HepG2 (cell line): ENCODE results near the gene ENTREP3. TPM values are rescaled to one million over a fixed set of nuclear protein-coding genes. Genes with fewer than 3 reads are reported as not detected.
A peak's percentile ranks its signal among the peaks of the same experiment; 100 is the strongest.

ENCODE experiments used
- ATAC-seq: fragments of 200-7000 bp; cut with Tn5 transposase; 3 replicates; pipeline ENCODE4 v1.9.1; 2020; ENCODE audit warnings: mild to moderate bottlenecking, moderate library complexity
- BruUV-seq: library from RNA; stranded (reverse); fragments of 400-500 nt; replicated peaks from 2 replicates; lab custom pipeline; 2021; lab: Mats Ljungman, UMichigan
- CTCF ChIA-PET: fragments of 300-600 bp; formaldehyde crosslinking; extraction: SDS; loops from one replicate; lab custom pipeline; 2021; ENCODE audit warnings: low total read pairs, inconsistent platforms, low intra/inter-chr PET ratio; lab: Yijun Ruan, JAX
- POLR2A ChIA-PET: fragments of 350-600 bp; sonication (Branson Sonifier 250); formaldehyde crosslinking; loops from one replicate; lab custom pipeline; 2020; ENCODE audit warnings: antibody characterized with exemption, inconsistent platforms; lab: Yijun Ruan, JAX
- DNase-seq: peaks from one replicate; pipeline ENCODE4 v3.0.0-alpha.2; 2015; ENCODE audit warnings: low spot score
- FAIRE-seq: peaks from 3 replicates; lab custom pipeline; 2011; peaks lifted over from hg19 to GRCh38; lab: Jason Lieb, UNC
- H2AFZ ChIP-seq: one replicate; pipeline ENCODE4 v1.6.1; 2011; ENCODE audit warnings: low read length, inconsistent platforms
- H3K27ac ChIP-seq: fragments of 300-600 bp; 3 replicates; pipeline ENCODE4 v1.8.0; 2011; ENCODE audit warnings: mixed run types, mild to moderate bottlenecking, mixed read lengths, low read length, inconsistent platforms; ENCODE audit not compliant: insufficient read depth; ENCODE audit errors: extremely low read length
- H3K27me3 ChIP-seq, 2 experiments: fragments of 200-600 bp in 1 of 2; 2 replicates in 1 of 2; 3 replicates in 1 of 2; pipeline versions ENCODE4 v1.6.0 to v1.8.0; 2011; ENCODE audit warnings: low read length in 2 of 2, mild to moderate bottlenecking in 2 of 2, moderate library complexity in 2 of 2, inconsistent platforms in 1 of 2; ENCODE audit not compliant: insufficient read depth in 2 of 2, control insufficient read depth in 1 of 2
- H3K36me3 ChIP-seq, 2 experiments: fragments of 200-600 bp in 1 of 2; replicated peaks in 1 of 2; 2 replicates in 1 of 2; 3 replicates in 1 of 2; pipeline versions ENCODE4 v1.5.1 to v1.8.0; 2011; ENCODE audit warnings: low read length in 2 of 2, inconsistent platforms in 1 of 2; ENCODE audit not compliant: insufficient read depth in 2 of 2, control insufficient read depth in 1 of 2
- H3K4me1 ChIP-seq: 2 replicates; pipeline ENCODE4 v1.5.1; 2012; ENCODE audit warnings: low read length, inconsistent platforms; ENCODE audit not compliant: insufficient read depth
- H3K4me2 ChIP-seq: 2 replicates; pipeline ENCODE4 v1.6.0; 2011; ENCODE audit warnings: low read depth, low read length, inconsistent platforms
- H3K4me3 ChIP-seq, 3 experiments: fragments of 200-600 bp in 1 of 3; sonication (generic), shearing (Covaris generic) in 1 of 3; replicated peaks in 1 of 3; 2 replicates each; pipeline ENCODE4 v1.5.1; 2011 to 2016; ENCODE audit warnings: low read length in 3 of 3, inconsistent platforms in 2 of 3, low read depth in 2 of 3, mild to moderate bottlenecking in 2 of 3, control low read depth in 1 of 3, mixed read lengths in 1 of 3; ENCODE audit not compliant: insufficient read depth in 1 of 3
- H3K79me2 ChIP-seq: one replicate; pipeline ENCODE4 v1.6.1; 2011; ENCODE audit warnings: low read length, inconsistent platforms; ENCODE audit not compliant: insufficient read depth
- H3K9ac ChIP-seq: 2 replicates; pipeline ENCODE4 v1.6.0; 2011; ENCODE audit warnings: mild to moderate bottlenecking, low read depth, low read length, inconsistent platforms; ENCODE audit not compliant: insufficient read depth
- H3K9me3 ChIP-seq: 2 replicates; pipeline ENCODE4 v1.5.1; 2012; ENCODE audit warnings: mild to moderate bottlenecking, low read length
- H4K20me1 ChIP-seq: 2 replicates; pipeline ENCODE4 v1.6.0; 2011; ENCODE audit warnings: inconsistent platforms, mild to moderate bottlenecking, low read length, moderate library complexity; ENCODE audit not compliant: insufficient read depth
- ATM ChIP-seq: fragments of 450-650 bp; IDR thresholded peaks from 2 replicates; pipeline ENCODE4 v1.7.1; 2017; ENCODE audit warnings: mild to moderate bottlenecking, borderline replicate concordance
- FOXK1 ChIP-seq: sonication (generic); formaldehyde crosslinking; IDR thresholded peaks from 2 replicates; pipeline ENCODE4 v1.4.0; 2020; ENCODE audit warnings: low read depth, missing genetic modification reagents, borderline replicate concordance
- POLR2G ChIP-seq: fragments of 200-400 bp; formaldehyde crosslinking; IDR thresholded peaks from 2 replicates; pipeline ENCODE4 v1.6.1; 2018; ENCODE audit warnings: mild to moderate bottlenecking, low read depth, low read length, moderate library complexity
- TEAD3 ChIP-seq: optimal IDR thresholded peaks from 2 replicates; pipeline ENCODE3; 2016; ENCODE audit warnings: borderline replicate concordance
- YEATS4 ChIP-seq: sonication (generic); formaldehyde crosslinking; IDR thresholded peaks from 2 replicates; pipeline ENCODE4 v1.4.0; 2020; ENCODE audit warnings: missing genetic modification reagents, borderline replicate concordance
- ZNF296 ChIP-seq: sonication (generic); formaldehyde crosslinking; conservative IDR thresholded peaks from 2 replicates; pipeline ENCODE4 v1.5.0; 2020; ENCODE audit warnings: mild to moderate bottlenecking, missing genetic modification reagents
- ZNF432 ChIP-seq: sonication (generic); formaldehyde crosslinking; IDR thresholded peaks from 2 replicates; pipeline ENCODE4 v1.5.0; 2020; ENCODE audit warnings: missing genetic modification reagents, mild to moderate bottlenecking, borderline replicate concordance
- ZSCAN25 ChIP-seq: sonication (generic); formaldehyde crosslinking; IDR thresholded peaks from 2 replicates; pipeline ENCODE4 v1.8.0; 2022; ENCODE audit warnings: mild to moderate bottlenecking, missing genetic modification reagents
- WGBS: methylation state at CpG from one replicate; pipeline ENCODE4 v1.1.6; 2017; ENCODE audit warnings: low lambda C conversion rate; 5-methylcytosine and 5-hydroxymethylcytosine counted together
- in situ Hi-C: cut with HindIII; loops from 2 replicates; pipeline ENCODE4 v1.10.0; 2017; ENCODE audit warnings: low pct_unique_long_range_greater_than_20kb; ENCODE audit not compliant: extremely low pct_ligation_motif_present
- intact Hi-C: fragments of 100-400 bp; cut with micrococcal nuclease; formaldehyde crosslinking; loops from one replicate; pipeline ENCODE4 v1.10.0; 2022; ENCODE audit not compliant: unreplicated experiment
- polyA plus RNA-seq, 8 experiments: library from polyadenylated mRNA; depleted of rRNA in 3 of 8; stranded (reverse) in 7 of 8; unstranded in 1 of 8; fragments of >200 nt; fragmentation: Illumina TruSeq in 4 of 8; extraction: Trizol in 4 of 8; gene quantifications; 2 replicates each; pipeline versions ENCODE4 v1.2.1 to v1.2.3, GENCODE V29; 2011 to 2016; ENCODE audit warnings: low read depth in 4 of 8, missing spikeins in 1 of 8, mixed read lengths in 1 of 8; ENCODE audit not compliant: insufficient read depth in 1 of 8
- total RNA-seq, 5 experiments: library from RNA; depleted of rRNA; stranded (reverse); fragments of >200 nt; fragmentation: Illumina TruSeq; extraction: Trizol; gene quantifications; 2 replicates each; pipeline ENCODE4 v1.2.3, GENCODE V29; 2016; ENCODE audit warnings: low read depth in 1 of 5
- TF ChIP-seq, protein P1 (sequence below): IDR thresholded peaks from 2 replicates; pipeline ENCODE4 v1.6.1; 2016; ENCODE audit warnings: low read depth
- TF ChIP-seq, protein P2 (sequence below): sonication (generic); formaldehyde crosslinking; IDR thresholded peaks from 2 replicates; pipeline ENCODE4 v1.5.1; 2020; ENCODE audit warnings: mild to moderate bottlenecking, missing genetic modification reagents, moderate library complexity
- TF ChIP-seq, protein P3 (sequence below): sonication (generic); formaldehyde crosslinking; IDR thresholded peaks from 2 replicates; pipeline ENCODE4 v1.4.0; 2020; ENCODE audit warnings: missing genetic modification reagents, borderline replicate concordance

The ENTREP3 gene
- total and polyA plus RNA-seq, 2 of the 13 experiments (the other 11 are each of a cell fraction or from before 2014, with no cell fraction given): 4.1 to 9.9 TPM

DNA sequence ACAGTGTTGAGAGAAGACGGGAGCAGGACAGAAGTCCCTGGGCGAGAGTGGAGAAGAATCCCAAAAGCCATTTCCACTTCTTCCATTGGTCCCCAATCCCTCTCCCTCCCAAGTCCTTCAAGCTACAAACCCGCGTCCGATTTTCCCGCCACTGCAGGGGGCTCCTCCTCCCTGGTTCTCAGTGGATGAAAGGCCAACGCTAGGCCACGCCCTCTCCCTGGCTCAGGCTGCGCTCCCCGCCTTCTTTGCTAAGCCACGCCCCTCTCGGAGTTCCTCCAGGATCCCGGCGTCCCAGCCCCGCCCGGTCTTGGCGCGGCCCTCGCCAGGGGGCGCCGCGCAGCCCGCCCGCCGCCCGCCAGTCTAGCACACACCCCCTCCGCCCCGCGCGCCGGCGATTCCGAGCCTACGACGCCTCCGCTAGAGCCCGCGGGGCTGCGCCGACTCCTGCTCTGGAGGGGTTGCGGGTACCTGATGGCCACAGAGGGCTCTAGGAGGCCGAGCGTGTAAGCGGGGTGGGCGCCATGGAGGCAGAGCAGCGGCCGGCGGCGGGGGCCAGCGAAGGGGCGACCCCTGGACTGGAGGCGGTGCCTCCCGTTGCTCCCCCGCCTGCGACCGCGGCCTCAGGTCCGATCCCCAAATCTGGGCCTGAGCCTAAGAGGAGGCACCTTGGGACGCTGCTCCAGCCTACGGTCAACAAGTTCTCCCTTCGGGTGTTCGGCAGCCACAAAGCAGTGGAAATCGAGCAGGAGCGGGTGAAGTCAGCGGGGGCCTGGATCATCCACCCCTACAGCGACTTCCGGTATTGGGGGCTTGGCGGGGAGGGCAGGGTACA, 22.0 kb upstream of the ENTREP3 start, which contains the start of gene HCN3 (continued):
- 0 out of 2 replicates have a peak, but pooled peaks have one; percentile 35 for TF ChIP-seq ZNF296 (CRISPR knock-in tag)

DNA sequence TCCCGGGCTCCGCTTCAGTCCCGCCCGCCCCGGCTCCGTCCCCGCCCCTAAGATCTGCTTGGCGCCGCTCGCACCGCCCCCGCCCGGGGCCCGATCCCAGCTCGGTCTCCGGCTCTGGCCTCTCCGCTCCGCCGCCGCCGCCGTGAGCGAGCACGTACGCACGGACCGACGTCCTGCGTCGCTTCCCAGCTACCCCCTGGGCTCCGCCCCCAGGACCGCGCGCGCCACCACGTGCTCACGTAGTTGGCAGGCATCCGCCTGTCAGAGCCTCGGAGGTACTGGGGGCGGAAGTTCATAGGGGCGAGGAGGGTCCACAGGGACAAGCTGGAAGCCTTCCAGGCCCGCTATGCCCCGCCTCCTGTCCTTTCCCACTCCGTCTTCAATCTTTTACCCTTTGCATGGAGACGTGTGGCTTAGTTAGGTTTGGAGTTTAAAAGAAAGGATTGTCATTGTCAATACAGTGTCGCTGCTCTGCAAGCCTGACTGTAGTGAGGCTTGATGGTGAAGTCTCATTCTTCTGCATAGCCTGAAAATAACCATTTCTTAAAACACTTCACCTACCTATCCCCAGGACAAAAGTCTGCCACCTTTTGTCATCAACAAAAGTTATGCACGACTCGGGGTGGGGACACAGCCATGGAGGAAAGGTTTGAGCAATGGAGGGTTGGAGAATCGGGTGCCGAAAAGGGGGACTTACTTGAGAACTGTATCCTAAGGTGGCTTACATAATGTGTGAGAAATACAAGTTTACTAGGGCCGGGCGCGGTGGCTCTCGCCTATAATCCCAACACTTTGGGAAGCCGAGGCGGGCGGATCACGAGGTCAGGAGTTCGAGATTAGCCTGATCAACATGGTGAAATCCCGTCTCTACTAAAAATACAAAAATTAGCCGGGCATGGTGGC, 18.3 kb upstream of the ENTREP3 start, which contains the start of gene CLK2:
Gene CLK2 (minus strand): TSS at position 162 of the 903 bp plus-strand sequence. CDS start 2,527 bp downstream, outside the sequence.
- FAIRE-seq: peak; percentile 87
- no peaks in the 10 kb centered on the region; a peak in 2 of 5 replicates for H3K27me3 ChIP-seq
- H3K4me3 ChIP-seq: peak within 1 kb of the TSS; percentile 83 to 92 (median 84)
- peaks cover 53% of the 10 kb centered on the region for H3K4me1 ChIP-seq
- peak within 1 kb of the TSS; percentile 91 for H3K4me2 ChIP-seq
- intact Hi-C loops: no loop called here
- peaks cover 11 to 22% of the 10 kb centered on the region in 2 experiments for H3K36me3 ChIP-seq
- peak; percentile 85 for ATAC-seq
- H3K9ac ChIP-seq: peak within 1 kb of the TSS; percentile 77
- POLR2A ChIA-PET: interaction anchor here (0.7 to 3.3 kb wide), 25 partner anchors 11 to 714 kb away, joined by 3 to 69 read pairs (median 4); partner anchors contain the start of genes ENTREP3, FDPS, GON4L and PKLR
- H4K20me1 ChIP-seq: no peaks in the 10 kb centered on the region
- CTCF ChIA-PET: interaction anchor here (1.5 kb wide), 1 partner anchor 23 kb away, joined by 3 read pairs; no protein-coding TSS in a partner anchor
- peak; percentile 93 for DNase-seq
- H2AFZ ChIP-seq: peak within 1 kb of the TSS; percentile 71
- H3K9me3 ChIP-seq: no peaks in the 10 kb centered on the region
- H3K27ac ChIP-seq: peak within 1 kb of the TSS; percentile 82
- WGBS: 49% methylated on average over 24 of the region's 61 CpGs
- in situ Hi-C loops: no loop called here
- BruUV-seq: TSS peak; percentile 56
- H3K79me2 ChIP-seq: peaks cover 28% of the 10 kb centered on the region
- TF ChIP-seq, protein P1, sequence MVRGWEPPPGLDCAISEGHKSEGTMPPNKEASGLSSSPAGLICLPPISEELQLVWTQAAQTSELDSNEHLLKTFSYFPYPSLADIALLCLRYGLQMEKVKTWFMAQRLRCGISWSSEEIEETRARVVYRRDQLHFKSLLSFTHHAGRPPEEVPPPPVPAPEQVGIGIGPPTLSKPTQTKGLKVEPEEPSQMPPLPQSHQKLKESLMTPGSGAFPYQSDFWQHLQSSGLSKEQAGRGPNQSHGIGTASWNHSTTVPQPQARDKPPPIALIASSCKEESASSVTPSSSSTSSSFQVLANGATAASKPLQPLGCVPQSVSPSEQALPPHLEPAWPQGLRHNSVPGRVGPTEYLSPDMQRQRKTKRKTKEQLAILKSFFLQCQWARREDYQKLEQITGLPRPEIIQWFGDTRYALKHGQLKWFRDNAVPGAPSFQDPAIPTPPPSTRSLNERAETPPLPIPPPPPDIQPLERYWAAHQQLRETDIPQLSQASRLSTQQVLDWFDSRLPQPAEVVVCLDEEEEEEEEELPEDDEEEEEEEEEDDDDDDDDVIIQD (CRISPR knock-in tag): peak; percentile 76
- TF ChIP-seq POLR2G (peak; percentile 89), ZNF432 (CRISPR knock-in tag) (no peak), ZSCAN25 (CRISPR knock-in tag) (peak; percentile 27; the same call in 1 of the 2 replicates), YEATS4 (CRISPR knock-in tag) (peak; percentile 96), ATM (no peak), TEAD3 (peak; percentile 86), FOXK1 (CRISPR knock-in tag) (peak; percentile 78; the same call in 1 of the 2 replicates)
- TF ChIP-seq, protein P2, sequence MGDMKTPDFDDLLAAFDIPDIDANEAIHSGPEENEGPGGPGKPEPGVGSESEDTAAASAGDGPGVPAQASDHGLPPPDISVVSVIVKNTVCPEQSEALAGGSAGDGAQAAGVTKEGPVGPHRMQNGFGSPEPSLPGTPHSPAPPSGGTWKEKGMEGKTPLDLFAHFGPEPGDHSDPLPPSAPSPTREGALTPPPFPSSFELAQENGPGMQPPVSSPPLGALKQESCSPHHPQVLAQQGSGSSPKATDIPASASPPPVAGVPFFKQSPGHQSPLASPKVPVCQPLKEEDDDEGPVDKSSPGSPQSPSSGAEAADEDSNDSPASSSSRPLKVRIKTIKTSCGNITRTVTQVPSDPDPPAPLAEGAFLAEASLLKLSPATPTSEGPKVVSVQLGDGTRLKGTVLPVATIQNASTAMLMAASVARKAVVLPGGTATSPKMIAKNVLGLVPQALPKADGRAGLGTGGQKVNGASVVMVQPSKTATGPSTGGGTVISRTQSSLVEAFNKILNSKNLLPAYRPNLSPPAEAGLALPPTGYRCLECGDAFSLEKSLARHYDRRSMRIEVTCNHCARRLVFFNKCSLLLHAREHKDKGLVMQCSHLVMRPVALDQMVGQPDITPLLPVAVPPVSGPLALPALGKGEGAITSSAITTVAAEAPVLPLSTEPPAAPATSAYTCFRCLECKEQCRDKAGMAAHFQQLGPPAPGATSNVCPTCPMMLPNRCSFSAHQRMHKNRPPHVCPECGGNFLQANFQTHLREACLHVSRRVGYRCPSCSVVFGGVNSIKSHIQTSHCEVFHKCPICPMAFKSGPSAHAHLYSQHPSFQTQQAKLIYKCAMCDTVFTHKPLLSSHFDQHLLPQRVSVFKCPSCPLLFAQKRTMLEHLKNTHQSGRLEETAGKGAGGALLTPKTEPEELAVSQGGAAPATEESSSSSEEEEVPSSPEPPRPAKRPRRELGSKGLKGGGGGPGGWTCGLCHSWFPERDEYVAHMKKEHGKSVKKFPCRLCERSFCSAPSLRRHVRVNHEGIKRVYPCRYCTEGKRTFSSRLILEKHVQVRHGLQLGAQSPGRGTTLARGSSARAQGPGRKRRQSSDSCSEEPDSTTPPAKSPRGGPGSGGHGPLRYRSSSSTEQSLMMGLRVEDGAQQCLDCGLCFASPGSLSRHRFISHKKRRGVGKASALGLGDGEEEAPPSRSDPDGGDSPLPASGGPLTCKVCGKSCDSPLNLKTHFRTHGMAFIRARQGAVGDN (CRISPR knock-in tag): peak; percentile 99
- TF ChIP-seq, protein P3, sequence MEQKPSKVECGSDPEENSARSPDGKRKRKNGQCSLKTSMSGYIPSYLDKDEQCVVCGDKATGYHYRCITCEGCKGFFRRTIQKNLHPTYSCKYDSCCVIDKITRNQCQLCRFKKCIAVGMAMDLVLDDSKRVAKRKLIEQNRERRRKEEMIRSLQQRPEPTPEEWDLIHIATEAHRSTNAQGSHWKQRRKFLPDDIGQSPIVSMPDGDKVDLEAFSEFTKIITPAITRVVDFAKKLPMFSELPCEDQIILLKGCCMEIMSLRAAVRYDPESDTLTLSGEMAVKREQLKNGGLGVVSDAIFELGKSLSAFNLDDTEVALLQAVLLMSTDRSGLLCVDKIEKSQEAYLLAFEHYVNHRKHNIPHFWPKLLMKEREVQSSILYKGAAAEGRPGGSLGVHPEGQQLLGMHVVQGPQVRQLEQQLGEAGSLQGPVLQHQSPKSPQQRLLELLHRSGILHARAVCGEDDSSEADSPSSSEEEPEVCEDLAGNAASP (CRISPR knock-in tag): peak; percentile 74; the same call in 1 of the 2 replicates
